Brain microvascular endothelial cell (primary cell): ENCODE data around the gene SV2B.

Experiments
- DNase-seq: peaks from one replicate; pipeline ENCODE4 v3.0.0-alpha.2; 2020
- H3K27ac ChIP-seq: fragments of 250-450 bp; sonication (Bioruptor Pico); 2 replicates; pipeline ENCODE4 v1.5.1; 2020; ENCODE audit warnings: mild to moderate bottlenecking, moderate library complexity
- H3K27me3 ChIP-seq: fragments of 250-450 bp; sonication (Bioruptor Pico); replicated peaks from 2 replicates; pipeline ENCODE4 v1.5.1; 2020; ENCODE audit warnings: mild to moderate bottlenecking
- H3K36me3 ChIP-seq: fragments of 250-450 bp; sonication (Bioruptor Pico); replicated peaks from 2 replicates; pipeline ENCODE4 v1.5.1; 2020; ENCODE audit warnings: mild to moderate bottlenecking
- H3K4me3 ChIP-seq: 2 replicates; pipeline ENCODE4 v1.5.1; 2011; ENCODE audit warnings: low read depth, mild to moderate bottlenecking, control low read depth, low read length, moderate library complexity
- CTCF ChIP-seq: IDR thresholded peaks from 2 replicates; pipeline ENCODE4 v1.5.1; 2011; ENCODE audit warnings: low read depth, mild to moderate bottlenecking, moderate library complexity, low read length, control low read depth, inconsistent platforms; ENCODE audit errors: missing control alignments
- in situ Hi-C: cut with HindIII; loops from 2 replicates; pipeline ENCODE4 v1.10.0; 2017; ENCODE audit warnings: low sequenced_read_pairs, low pct_ligation_motif_present

SV2B gene

GRCh38 chr15:91124132-91124531, 24.1 kb downstream of the SV2B start:
- no peaks in the 10 kb centered on the region for H3K36me3 ChIP-seq
- H3K27me3 ChIP-seq: peaks cover 3% of the 10 kb centered on the region
- H3K27ac ChIP-seq: no peak overlapping the region
- in situ Hi-C loops: no loop called here
- no peak for DNase-seq
- no peak overlapping the region for H3K4me3 ChIP-seq
- TF ChIP-seq CTCF: no peak

- Histone ChIP-seq H3K27ac (no peak overlapping the region), H3K27me3 (peaks cover 3% of the 10 kb centered on the region), H3K4me3 (no peak overlapping the region), H3K36me3 (no peaks in the 10 kb centered on the region)
- no peak for TF ChIP-seq CTCF
- in situ Hi-C loops: no loop called here
- no peak for DNase-seq
These were observed 25.1 kb downstream of the SV2B start for GRCh38 chr15:91125162-91125561.

- no peaks in the 10 kb centered on the region for H3K36me3 ChIP-seq
- TF ChIP-seq CTCF: no peak
- H3K4me3 ChIP-seq: no peak overlapping the region
- in situ Hi-C loops: no loop called here
- no peak for DNase-seq
- H3K27me3 ChIP-seq: peaks cover 3% of the 10 kb centered on the region
- no peak overlapping the region for H3K27ac ChIP-seq
These were observed 26.0 kb downstream of the SV2B start for GRCh38 chr15:91126080-91126479.

GRCh38 chr15:91127236-91127955, 27.3 kb downstream of the SV2B start:
- no peaks in the 10 kb centered on the region for H3K36me3 ChIP-seq
- H3K4me3 ChIP-seq: no peak overlapping the region
- in situ Hi-C loops: no loop called here
- no peak overlapping the region for H3K27ac ChIP-seq
- DNase-seq: no peak
- H3K27me3 ChIP-seq: peaks cover 3% of the 10 kb centered on the region
- TF ChIP-seq CTCF: no peak

- Histone ChIP-seq H3K36me3 (no peaks in the 10 kb centered on the region), H3K4me3 (no peak overlapping the region), H3K27ac (no peak overlapping the region), H3K27me3 (peaks cover 3% of the 10 kb centered on the region)
- DNase-seq: no peak
- in situ Hi-C loops: no loop called here
- no peak for TF ChIP-seq CTCF
These were observed 28.0 kb downstream of the SV2B start for GRCh38 chr15:91128016-91128415.

- in situ Hi-C loops: no loop called here
- no peak for DNase-seq
- Histone ChIP-seq H3K27ac (no peak overlapping the region), H3K4me3 (no peak overlapping the region), H3K27me3 (peaks cover 3% of the 10 kb centered on the region), H3K36me3 (no peaks in the 10 kb centered on the region)
- TF ChIP-seq CTCF: no peak
These were observed 29.4 kb downstream of the SV2B start for GRCh38 chr15:91129436-91129835.
